PC-3 (cell line): ENCODE measurements around the gene CCDC167. TPM values are rescaled to one million over a fixed set of nuclear protein-coding genes. Genes with fewer than 3 reads are reported as not detected.

ENCODE experiments used
- ATAC-seq: fragments of 200-7000 bp; cut with Tn5 transposase; 2 replicates; pipeline ENCODE4 v1.9.1; 2020; ENCODE audit warnings: mild to moderate bottlenecking, moderate library complexity
- BruUV-seq: library from RNA; stranded (reverse); fragments of 400-500 nt; replicated peaks from 2 replicates; lab custom pipeline; 2021; lab: Mats Ljungman, UMichigan
- CTCF ChIA-PET: fragments of 300-600 bp; sonication (Branson Sonifier 250); formaldehyde crosslinking; loops from one replicate; lab custom pipeline; 2022; ENCODE audit warnings: antibody characterized with exemption; lab: Charles Lee
- POLR2A ChIA-PET: fragments of 300-600 bp; sonication (Branson Sonifier 250); formaldehyde crosslinking; loops from one replicate; lab custom pipeline; 2022; ENCODE audit warnings: antibody characterized with exemption; ENCODE audit not compliant: unreplicated experiment; lab: Charles Lee
- DNase-seq: peaks from one replicate; pipeline ENCODE4 v3.0.0-alpha.2; 2015
- H2AFZ ChIP-seq: fragments of 300-600 bp; sonication (generic); 2 replicates; pipeline ENCODE4 v1.6.0; 2016; ENCODE audit warnings: antibody characterized with exemption, low read length
- H3F3A ChIP-seq: fragments of 300-600 bp; sonication (generic); one replicate; pipeline ENCODE4 v1.6.0; 2017; ENCODE audit warnings: antibody characterized with exemption, low read length, control low read depth, mild to moderate bottlenecking; ENCODE audit not compliant: unreplicated experiment
- H3K27ac ChIP-seq: fragments of 300-600 bp; sonication (generic); 2 replicates; pipeline ENCODE4 v1.5.1; 2016; ENCODE audit warnings: mild to moderate bottlenecking, low read length
- H3K27me3 ChIP-seq: fragments of 300-600 bp; sonication (generic); 2 replicates; pipeline ENCODE4 v1.6.1; 2016; ENCODE audit warnings: low read length, mixed read lengths
- H3K36me3 ChIP-seq: fragments of 300-600 bp; sonication (generic); 2 replicates; pipeline ENCODE4 v1.6.1; 2016; ENCODE audit warnings: low read depth, mixed run types, low read length, mixed read lengths
- H3K4me1 ChIP-seq: fragments of 300-600 bp; sonication (generic); 2 replicates; pipeline ENCODE4 v1.5.1; 2016; ENCODE audit warnings: low read length; ENCODE audit not compliant: insufficient read depth
- H3K4me2 ChIP-seq: fragments of 300-600 bp; sonication (generic); 2 replicates; pipeline ENCODE4 v1.6.0; 2016; ENCODE audit warnings: low read length
- H3K4me3 ChIP-seq: fragments of 300-600 bp; sonication (generic); 2 replicates; pipeline ENCODE4 v1.5.1; 2016; ENCODE audit warnings: mild to moderate bottlenecking, low read length, mixed read lengths
- H3K79me2 ChIP-seq: fragments of 300-600 bp; sonication (generic); 2 replicates; pipeline ENCODE4 v1.6.1; 2017; ENCODE audit warnings: low read length, mixed read lengths
- H3K9ac ChIP-seq: fragments of 300-600 bp; sonication (generic); 2 replicates; pipeline ENCODE4 v1.6.0; 2016; ENCODE audit warnings: mild to moderate bottlenecking, low read length
- H3K9me2 ChIP-seq: fragments of 300-600 bp; sonication (generic); replicated peaks from 2 replicates; pipeline ENCODE4 v1.6.1; 2016; ENCODE audit warnings: mixed run types, low read length, mixed read lengths
- H3K9me3 ChIP-seq: fragments of 300-600 bp; sonication (generic); 2 replicates; pipeline ENCODE4 v1.6.1; 2016; ENCODE audit warnings: low read length, mixed read lengths
- H4K20me1 ChIP-seq: fragments of 300-600 bp; sonication (generic); 2 replicates; pipeline ENCODE4 v1.6.1; 2016; ENCODE audit warnings: low read length, mixed read lengths
- CTCF ChIP-seq: fragments of 300-600 bp; sonication (generic); conservative IDR thresholded peaks from 2 replicates; pipeline ENCODE4 v1.5.1; 2017; ENCODE audit warnings: antibody characterized with exemption, low read depth, mild to moderate bottlenecking, low read length
- EZH2 ChIP-seq: fragments of 300-600 bp; sonication (generic); IDR thresholded peaks from one replicate; pipeline ENCODE4 v1.6.1; 2017; ENCODE audit warnings: antibody characterized with exemption, mild to moderate bottlenecking, low read length; ENCODE audit not compliant: unreplicated experiment
- EZH2phosphoT487 ChIP-seq: fragments of 300-600 bp; sonication (generic); IDR thresholded peaks from 2 replicates; pipeline ENCODE4 v1.6.1; 2018; ENCODE audit warnings: mild to moderate bottlenecking, antibody characterized with exemption, low read length, borderline replicate concordance
- intact Hi-C: fragments of 100-400 bp; cut with micrococcal nuclease; formaldehyde crosslinking; loops from 2 replicates; pipeline ENCODE4 v1.9.0; 2023
- total RNA-seq: library from RNA; depleted of rRNA; stranded (reverse); fragments of >200 nt; gene quantifications from 2 replicates; pipeline ENCODE4 v1.2.3, GENCODE V29; 2014

CCDC167 gene
- total RNA-seq, 1 experiment from 2014 or later = 56.9 TPM

GRCh38 chr6:37525460-37526357 lies 26.0 kb upstream of the CCDC167 start:
- DNase-seq = peak; percentile 27
- H3K9me2 ChIP-seq = no peaks in the 10 kb centered on the region
- no peak overlapping the region for H3K4me2 ChIP-seq
- H3K4me1 ChIP-seq = peaks cover 21% of the 10 kb centered on the region
- no peaks in the 10 kb centered on the region for H3K27me3 ChIP-seq
- no peaks in the 10 kb centered on the region for H4K20me1 ChIP-seq
- H3K9ac ChIP-seq = no peak overlapping the region
- no peaks in the 10 kb centered on the region for H3K9me3 ChIP-seq
- peaks cover 10% of the 10 kb centered on the region for H3F3A ChIP-seq
- ChIA-PET CTCF (no interaction called here), POLR2A (no interaction called here)
- no peak for ATAC-seq
- no peaks in the 10 kb centered on the region for H3K36me3 ChIP-seq
- H2AFZ ChIP-seq = no peak overlapping the region
- no peaks in the 10 kb centered on the region for H3K79me2 ChIP-seq
- TF ChIP-seq EZH2 (no peak), CTCF (no peak), EZH2phosphoT487 (no peak)
- H3K4me3 ChIP-seq = no peak overlapping the region
- no peak overlapping the region for H3K27ac ChIP-seq
- no TSS peak for BruUV-seq
- intact Hi-C loops = no loop called here

- Histone ChIP-seq H3K27ac (no peak overlapping the region), H3K79me2 (no peaks in the 10 kb centered on the region), H3K4me2 (peak overlapping the region; percentile 86), H3F3A (peaks cover 10% of the 10 kb centered on the region), H3K4me3 (no peak overlapping the region), H3K9me3 (no peaks in the 10 kb centered on the region), H3K9ac (no peak overlapping the region), H4K20me1 (no peaks in the 10 kb centered on the region), H2AFZ (no peak overlapping the region), H3K36me3 (no peaks in the 10 kb centered on the region), H3K27me3 (no peaks in the 10 kb centered on the region), H3K9me2 (no peaks in the 10 kb centered on the region), H3K4me1 (peaks cover 19% of the 10 kb centered on the region)
- TF ChIP-seq EZH2phosphoT487 (no peak), EZH2 (no peak), CTCF (no peak)
- intact Hi-C loops = no loop called here
- DNase-seq (no peak), ATAC-seq (no peak; the same call in 1 of the 2 replicates)
- POLR2A ChIA-PET = no interaction called here
- CTCF ChIA-PET = no interaction called here
- BruUV-seq = no TSS peak
Measured at GRCh38 chr6:37524970-37525318, 25.3 kb upstream of the CCDC167 start.
